ENCODE data around the gene FBXO17.

The FBXO17 gene

DNA sequence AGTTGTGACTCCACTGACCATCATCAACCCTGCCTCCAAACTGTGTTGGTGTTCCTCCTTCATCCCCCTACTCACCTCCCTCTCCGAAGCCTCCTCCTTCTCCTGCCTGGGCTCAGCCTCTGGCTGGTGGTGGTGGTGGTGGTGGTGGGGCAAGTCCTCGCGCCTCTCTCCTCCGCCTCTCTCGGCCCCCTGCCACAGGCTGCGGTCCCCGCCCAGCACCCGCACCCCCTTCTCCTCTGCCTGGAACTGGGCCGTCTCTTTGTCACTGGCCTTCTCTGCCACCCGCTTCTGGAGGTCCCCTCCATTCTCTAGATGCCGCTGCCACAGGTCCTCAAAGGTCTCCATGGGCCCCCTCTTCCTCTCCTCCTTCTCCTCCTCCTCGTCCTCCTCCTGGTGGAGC lies 65.1 kb downstream of the FBXO17 start:
- TF ChIP-seq POLR2AphosphoS5 (IDR thresholded peaks at IDR 0.05; ENCODE audit: low read depth, low read length) = no peak
- no peak for TF ChIP-seq FOXP2 (optimal IDR thresholded peaks at IDR 0.05; ENCODE audit: borderline replicate concordance, extremely low read depth, extremely low read length, insufficient read depth)
- TF ChIP-seq SIN3A (IDR thresholded peaks at IDR 0.05; ENCODE audit: borderline replicate concordance, insufficient read depth, low read length) = no peak
- no peak for TF ChIP-seq REST (IDR thresholded peaks at IDR 0.05; ENCODE audit: insufficient read depth in 1 of 2, low read depth in 2 of 2, low read length in 2 of 2)
- no peak for TF ChIP-seq TAF1 (IDR thresholded peaks at IDR 0.05; ENCODE audit: borderline replicate concordance, insufficient read depth, low read length)

GRCh38 chr19:38908911-38909310 lies 66.6 kb downstream of the FBXO17 start:
- TF ChIP-seq REST (IDR thresholded peaks at IDR 0.05; ENCODE audit: insufficient read depth in 1 of 2, low read depth in 2 of 2, low read length in 2 of 2) (no peak), TAF1 (IDR thresholded peaks at IDR 0.05; ENCODE audit: borderline replicate concordance, insufficient read depth, low read length) (no peak), POLR2AphosphoS5 (IDR thresholded peaks at IDR 0.05; ENCODE audit: low read depth, low read length) (no peak), SIN3A (IDR thresholded peaks at IDR 0.05; ENCODE audit: borderline replicate concordance, insufficient read depth, low read length) (no peak), FOXP2 (optimal IDR thresholded peaks at IDR 0.05; ENCODE audit: borderline replicate concordance, extremely low read depth, extremely low read length, insufficient read depth) (no peak)

DNA sequence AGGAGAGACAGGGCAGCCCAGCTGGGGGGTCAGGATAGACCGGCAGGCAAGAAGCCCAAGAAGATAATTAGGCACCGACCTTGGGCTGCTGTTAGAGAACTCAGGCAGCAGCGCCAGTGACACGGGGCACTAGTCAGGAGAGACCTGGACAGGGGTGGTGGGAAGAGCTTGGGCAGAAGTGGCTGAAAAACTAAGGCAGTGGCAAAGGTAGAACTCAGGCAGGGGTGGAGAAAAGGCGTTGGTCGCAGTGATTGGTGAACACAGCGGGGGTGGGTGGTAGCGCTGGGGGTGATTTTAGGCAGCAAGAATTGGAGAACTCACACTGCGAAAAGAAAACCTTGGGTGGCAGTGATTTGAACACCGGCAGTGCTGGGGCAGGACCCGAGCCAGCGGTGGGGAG lies 67.9 kb downstream of the FBXO17 start:
- TF ChIP-seq POLR2AphosphoS5 (IDR thresholded peaks at IDR 0.05; ENCODE audit: low read depth, low read length) (no peak), FOXP2 (optimal IDR thresholded peaks at IDR 0.05; ENCODE audit: borderline replicate concordance, extremely low read depth, extremely low read length, insufficient read depth) (no peak), SIN3A (IDR thresholded peaks at IDR 0.05; ENCODE audit: borderline replicate concordance, insufficient read depth, low read length) (no peak), TAF1 (IDR thresholded peaks at IDR 0.05; ENCODE audit: borderline replicate concordance, insufficient read depth, low read length) (no peak), REST (IDR thresholded peaks at IDR 0.05; ENCODE audit: insufficient read depth in 1 of 2, low read depth in 2 of 2, low read length in 2 of 2) (no peak)

DNA sequence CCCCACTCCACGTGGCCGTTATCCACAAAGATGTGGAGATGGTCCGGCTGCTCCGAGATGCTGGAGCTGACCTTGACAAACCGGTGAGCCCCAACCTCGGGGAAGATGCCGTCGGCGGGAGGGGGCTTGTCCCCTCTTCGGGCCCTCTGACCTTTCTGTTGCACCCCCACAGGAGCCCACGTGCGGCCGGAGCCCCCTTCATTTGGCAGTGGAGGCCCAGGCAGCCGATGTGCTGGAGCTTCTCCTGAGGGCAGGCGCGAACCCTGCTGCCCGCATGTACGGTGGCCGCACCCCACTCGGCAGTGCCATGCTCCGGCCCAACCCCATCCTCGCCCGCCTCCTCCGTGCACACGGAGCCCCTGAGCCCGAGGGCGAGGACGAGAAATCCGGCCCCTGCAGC lies 68.3 kb downstream of the FBXO17 start:
- TF ChIP-seq REST (IDR thresholded peaks at IDR 0.05; ENCODE audit: insufficient read depth in 1 of 2, low read depth in 2 of 2, low read length in 2 of 2) = no peak
- no peak for TF ChIP-seq POLR2AphosphoS5 (IDR thresholded peaks at IDR 0.05; ENCODE audit: low read depth, low read length)
- no peak for TF ChIP-seq FOXP2 (optimal IDR thresholded peaks at IDR 0.05; ENCODE audit: borderline replicate concordance, extremely low read depth, extremely low read length, insufficient read depth)
- TF ChIP-seq SIN3A (IDR thresholded peaks at IDR 0.05; ENCODE audit: borderline replicate concordance, insufficient read depth, low read length) = no peak
- TF ChIP-seq TAF1 (IDR thresholded peaks at IDR 0.05; ENCODE audit: borderline replicate concordance, insufficient read depth, low read length) = no peak

DNA sequence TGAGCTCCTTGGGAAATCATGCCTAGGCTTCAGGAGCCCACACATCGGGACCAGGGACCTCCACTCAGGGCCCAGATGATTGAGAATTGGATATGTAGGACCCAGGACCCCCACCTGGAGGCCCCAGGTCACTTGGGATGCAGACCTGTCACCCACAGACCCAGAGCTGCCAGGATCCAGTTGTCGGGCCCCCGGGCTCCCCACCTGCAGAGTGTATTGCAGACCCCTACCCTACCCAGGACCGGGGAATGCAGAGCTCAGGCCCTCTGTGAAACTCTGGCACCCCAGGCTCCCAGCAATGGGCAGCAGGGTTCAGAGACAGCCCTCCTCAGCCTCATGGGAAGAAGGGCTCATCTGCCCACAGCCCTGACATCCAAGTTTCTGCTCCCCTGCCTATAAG lies 69.9 kb downstream of the FBXO17 start:
- TF ChIP-seq POLR2AphosphoS5 (IDR thresholded peaks at IDR 0.05; ENCODE audit: low read depth, low read length) (no peak), SIN3A (IDR thresholded peaks at IDR 0.05; ENCODE audit: borderline replicate concordance, insufficient read depth, low read length) (no peak), TAF1 (IDR thresholded peaks at IDR 0.05; ENCODE audit: borderline replicate concordance, insufficient read depth, low read length) (no peak), REST (IDR thresholded peaks at IDR 0.05; ENCODE audit: insufficient read depth in 1 of 2, low read depth in 2 of 2, low read length in 2 of 2) (no peak)

Measured in PFSK-1 (cell line).